Measurements from ENCODE around the gene GRK5. TPM values are rescaled to one million over a fixed set of nuclear protein-coding genes. Genes with fewer than 3 reads are reported as not detected.
A peak's percentile ranks its signal among the peaks of the same experiment; 100 is the strongest.

The GRK5 gene
- total RNA-seq, 1 experiment from 2014 or later: 4.8 TPM

DNA sequence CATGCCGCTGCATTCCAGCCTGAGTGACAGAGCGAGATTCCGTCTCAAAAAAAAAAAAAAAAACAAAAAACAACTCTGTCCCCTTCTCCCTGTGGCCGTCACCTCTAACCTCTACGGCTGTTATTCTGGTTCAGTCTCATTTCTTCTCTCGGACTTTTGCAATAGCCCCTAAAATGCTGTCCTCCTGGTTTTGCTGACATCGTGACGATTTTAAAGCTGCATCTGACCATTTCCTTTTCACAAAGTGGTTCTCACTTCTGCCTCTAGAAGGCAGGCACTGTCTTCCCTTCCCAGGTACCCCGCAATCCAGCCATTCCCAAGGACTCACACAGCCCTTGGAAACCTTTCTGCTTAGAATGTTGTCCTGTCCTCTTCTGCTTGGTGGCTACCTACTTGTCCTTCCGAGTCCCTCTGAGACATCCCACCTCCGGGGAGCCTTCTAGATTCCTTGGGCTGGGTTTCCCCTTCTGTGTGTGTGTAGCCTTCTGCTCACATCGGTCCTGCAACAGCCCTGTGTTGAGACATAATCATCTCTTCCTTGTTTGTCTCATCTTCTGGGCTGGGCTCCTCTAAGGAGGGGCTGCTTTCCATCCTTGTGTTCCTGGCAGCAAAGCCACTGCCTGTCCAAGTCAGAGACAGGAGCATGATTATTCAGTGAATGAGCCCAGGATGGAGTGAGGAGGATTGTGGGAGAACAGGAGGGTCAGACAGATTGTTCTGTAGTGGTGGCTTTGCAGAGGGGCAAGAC lies 83.1 kb downstream of the GRK5 start:
- Histone ChIP-seq H4K20me1 (ENCODE audit: insufficient read depth) (no peaks in the 10 kb centered on the region), H3K36me3 (ENCODE audit: low read depth) (no peaks in the 10 kb centered on the region), H3K79me2 (ENCODE audit: low read depth) (no peaks in the 10 kb centered on the region), H3K4me1 (replicated peaks; ENCODE audit: insufficient read depth) (peaks cover 28% of the 10 kb centered on the region), H2AFZ (peak overlapping the region; percentile 30; the same call in 1 of the 2 replicates), H3F3A (ENCODE audit: insufficient read depth, low read depth) (peaks cover 16% of the 10 kb centered on the region), H3K4me2 (peak overlapping the region; percentile 51), H3K9me2 (ENCODE audit: insufficient read depth) (no peaks in the 10 kb centered on the region), H3K4me3 (no peak overlapping the region; the same call in 1 of the 2 replicates), H3K27me3 (ENCODE audit: insufficient read depth, low read depth) (no peaks in the 10 kb centered on the region), H3K27ac (peak overlapping the region; percentile 47), H3K9me3 (ENCODE audit: insufficient read depth, low read depth) (no peaks in the 10 kb centered on the region)
- ChIA-PET CTCF (interaction anchor here (0.6 to 1.1 kb wide), 4 partner anchors 15 to 726 kb away, joined by 3 to 8 read pairs (median 6); no protein-coding TSS in a partner anchor), POLR2A (ENCODE audit: unreplicated experiment) (interaction anchor here (0.6 kb wide), 1 partner anchor 11 kb away, joined by 26 read pairs; no protein-coding TSS in a partner anchor)
- peak; percentile 49 to 89 for DNase-seq
- TF ChIP-seq, protein P1, sequence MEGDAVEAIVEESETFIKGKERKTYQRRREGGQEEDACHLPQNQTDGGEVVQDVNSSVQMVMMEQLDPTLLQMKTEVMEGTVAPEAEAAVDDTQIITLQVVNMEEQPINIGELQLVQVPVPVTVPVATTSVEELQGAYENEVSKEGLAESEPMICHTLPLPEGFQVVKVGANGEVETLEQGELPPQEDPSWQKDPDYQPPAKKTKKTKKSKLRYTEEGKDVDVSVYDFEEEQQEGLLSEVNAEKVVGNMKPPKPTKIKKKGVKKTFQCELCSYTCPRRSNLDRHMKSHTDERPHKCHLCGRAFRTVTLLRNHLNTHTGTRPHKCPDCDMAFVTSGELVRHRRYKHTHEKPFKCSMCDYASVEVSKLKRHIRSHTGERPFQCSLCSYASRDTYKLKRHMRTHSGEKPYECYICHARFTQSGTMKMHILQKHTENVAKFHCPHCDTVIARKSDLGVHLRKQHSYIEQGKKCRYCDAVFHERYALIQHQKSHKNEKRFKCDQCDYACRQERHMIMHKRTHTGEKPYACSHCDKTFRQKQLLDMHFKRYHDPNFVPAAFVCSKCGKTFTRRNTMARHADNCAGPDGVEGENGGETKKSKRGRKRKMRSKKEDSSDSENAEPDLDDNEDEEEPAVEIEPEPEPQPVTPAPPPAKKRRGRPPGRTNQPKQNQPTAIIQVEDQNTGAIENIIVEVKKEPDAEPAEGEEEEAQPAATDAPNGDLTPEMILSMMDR (conservative IDR thresholded peaks at IDR 0.05): peak; percentile 47; the same call in 1 of the 2 replicates
- TF ChIP-seq EZH2 (IDR thresholded peaks at IDR 0.05; ENCODE audit: low read depth): no peak
- intact Hi-C loops (cut with micrococcal nuclease; ENCODE audit: unreplicated experiment): loop anchor here (1.0 to 2.0 kb wide), 5 partner anchors 16 to 126 kb away; no protein-coding TSS in a partner anchor
- no TSS peak for BruUV-seq (replicated peaks)

DNA sequence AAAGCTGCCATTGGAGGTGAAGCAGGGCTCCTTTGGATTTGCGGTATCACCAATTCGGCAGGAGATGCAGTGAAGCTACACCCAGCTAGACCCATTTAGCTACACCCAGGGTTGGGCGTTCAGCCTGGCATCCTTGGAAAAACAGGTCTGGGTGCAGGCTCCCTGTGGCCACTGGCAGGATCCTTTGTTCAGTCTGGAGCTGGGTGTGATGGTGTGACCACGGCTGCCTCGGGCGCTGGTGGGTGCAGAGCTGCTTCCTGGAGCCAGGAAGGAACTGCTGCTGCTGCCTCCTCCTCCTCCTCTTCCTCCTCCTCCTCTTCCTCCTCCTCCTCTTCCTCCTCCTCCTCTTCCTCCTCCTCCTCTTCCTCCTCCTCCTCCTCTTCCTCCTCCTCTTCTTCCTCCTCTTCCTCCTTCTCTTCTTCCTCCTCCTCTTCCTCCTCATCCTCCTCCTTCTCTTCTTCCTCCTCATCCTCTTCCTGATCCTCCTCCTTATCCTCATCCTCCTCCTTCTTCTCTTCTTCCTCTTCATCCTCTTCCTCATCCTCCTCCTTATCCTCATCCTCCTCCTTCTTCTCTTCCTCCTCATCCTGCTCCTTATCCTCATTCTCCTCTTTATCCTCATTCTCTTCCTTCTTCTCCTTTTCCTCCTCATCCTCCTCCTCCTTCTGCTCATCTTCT lies 84.0 kb downstream of the GRK5 start:
- Histone ChIP-seq H3K27ac (no peak overlapping the region), H2AFZ (no peak overlapping the region), H3K4me1 (replicated peaks; ENCODE audit: insufficient read depth) (peaks cover 28% of the 10 kb centered on the region), H3K9me2 (ENCODE audit: insufficient read depth) (no peaks in the 10 kb centered on the region), H3K79me2 (ENCODE audit: low read depth) (no peaks in the 10 kb centered on the region), H3K9me3 (ENCODE audit: insufficient read depth, low read depth) (no peaks in the 10 kb centered on the region), H4K20me1 (ENCODE audit: insufficient read depth) (no peaks in the 10 kb centered on the region), H3K27me3 (ENCODE audit: insufficient read depth, low read depth) (no peaks in the 10 kb centered on the region), H3F3A (ENCODE audit: insufficient read depth, low read depth) (peaks cover 16% of the 10 kb centered on the region), H3K4me3 (no peak overlapping the region), H3K4me2 (peak overlapping the region; percentile 51; the same call in 1 of the 2 replicates), H3K36me3 (ENCODE audit: low read depth) (no peaks in the 10 kb centered on the region)
- intact Hi-C loops (cut with micrococcal nuclease; ENCODE audit: unreplicated experiment): loop anchor here (1.0 to 2.0 kb wide), 5 partner anchors 15 to 125 kb away; no protein-coding TSS in a partner anchor
- DNase-seq: peak in 1 of 2 experiments; percentile 37
- TF ChIP-seq EZH2 (IDR thresholded peaks at IDR 0.05; ENCODE audit: low read depth): no peak
- TF ChIP-seq, protein P1 (conservative IDR thresholded peaks at IDR 0.05): no peak
- CTCF ChIA-PET: interaction anchor here (1.1 kb wide), 1 partner anchor 21 kb away, joined by 3 read pairs; no protein-coding TSS in a partner anchor
- no TSS peak for BruUV-seq (replicated peaks)
- POLR2A ChIA-PET (ENCODE audit: unreplicated experiment): no interaction called here

DNA sequence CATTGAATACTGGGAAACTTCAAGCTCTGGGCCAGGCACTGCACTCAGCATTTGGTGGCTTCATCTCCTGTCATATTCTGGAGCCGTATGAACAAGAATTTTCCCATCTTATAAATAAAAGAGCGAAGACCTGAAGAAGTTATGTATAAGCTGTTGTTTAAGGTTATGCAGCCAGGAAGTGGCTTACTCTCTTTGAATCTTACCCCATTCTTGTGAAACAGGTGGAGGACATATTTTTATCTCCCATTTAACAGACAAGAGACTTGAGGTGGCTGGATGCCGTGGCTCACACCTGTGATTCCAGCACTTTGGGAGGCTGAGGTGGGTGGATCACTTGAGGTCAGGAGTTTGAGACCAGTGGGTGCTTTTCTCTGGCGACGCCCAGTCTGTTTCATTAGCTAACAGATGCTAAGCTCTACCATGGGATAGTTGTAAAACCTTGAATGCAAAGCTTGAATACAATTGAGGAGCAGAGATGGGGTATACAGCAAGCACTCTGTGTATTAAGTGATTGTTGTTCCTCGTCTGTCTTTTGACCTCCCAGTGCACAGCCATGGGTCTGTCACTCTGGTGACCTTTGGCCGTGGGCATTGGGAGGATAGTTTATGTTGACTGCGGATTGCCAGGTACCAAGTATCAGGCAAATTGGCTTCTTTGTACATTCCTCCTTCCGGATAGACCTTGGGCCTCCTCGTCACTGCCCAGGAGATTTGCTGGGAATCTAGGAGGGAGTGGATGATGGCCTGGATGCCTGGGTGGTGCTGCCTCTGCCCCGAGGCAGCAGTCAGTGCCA lies 85.8 kb downstream of the GRK5 start:
- H3K27ac ChIP-seq: no peak overlapping the region
- BruUV-seq (replicated peaks): no TSS peak
- no peaks in the 10 kb centered on the region for H3K36me3 ChIP-seq (ENCODE audit: low read depth)
- no peak overlapping the region for H2AFZ ChIP-seq
- H3F3A ChIP-seq (ENCODE audit: insufficient read depth, low read depth): peaks cover 16% of the 10 kb centered on the region
- no peaks in the 10 kb centered on the region for H3K9me2 ChIP-seq (ENCODE audit: insufficient read depth)
- TF ChIP-seq, protein P1 (conservative IDR thresholded peaks at IDR 0.05): no peak
- TF ChIP-seq EZH2 (IDR thresholded peaks at IDR 0.05; ENCODE audit: low read depth): no peak
- no peak overlapping the region for H3K4me2 ChIP-seq
- H3K4me3 ChIP-seq: no peak overlapping the region
- peaks cover 28% of the 10 kb centered on the region for H3K4me1 ChIP-seq (replicated peaks; ENCODE audit: insufficient read depth)
- DNase-seq: no peak
- intact Hi-C loops (cut with micrococcal nuclease; ENCODE audit: unreplicated experiment): no loop called here
- H3K79me2 ChIP-seq (ENCODE audit: low read depth): no peaks in the 10 kb centered on the region
- ChIA-PET CTCF (interaction anchor here (0.7 kb wide), 1 partner anchor 115 kb away, joined by 3 read pairs; no protein-coding TSS in a partner anchor), POLR2A (ENCODE audit: unreplicated experiment) (no interaction called here)
- no peaks in the 10 kb centered on the region for H3K9me3 ChIP-seq (ENCODE audit: insufficient read depth, low read depth)
- no peaks in the 10 kb centered on the region for H4K20me1 ChIP-seq (ENCODE audit: insufficient read depth)
- H3K27me3 ChIP-seq (ENCODE audit: insufficient read depth, low read depth): no peaks in the 10 kb centered on the region

All from PC-9 (cell line).